Brain pericyte (primary cell): ENCODE data around the gene DPP6.

ENCODE experiments used
- DNase-seq: peaks from one replicate; pipeline ENCODE4 v3.0.0-alpha.2; 2012; ENCODE audit warnings: low read depth, low spot score

DPP6 gene

GRCh38 chr7:154696556-154696955 is 644.4 kb downstream of the DPP6 start:
- DNase-seq: no peak

GRCh38 chr7:154698726-154699291 is 646.6 kb downstream of the DPP6 start:
- DNase-seq: no peak

DNA sequence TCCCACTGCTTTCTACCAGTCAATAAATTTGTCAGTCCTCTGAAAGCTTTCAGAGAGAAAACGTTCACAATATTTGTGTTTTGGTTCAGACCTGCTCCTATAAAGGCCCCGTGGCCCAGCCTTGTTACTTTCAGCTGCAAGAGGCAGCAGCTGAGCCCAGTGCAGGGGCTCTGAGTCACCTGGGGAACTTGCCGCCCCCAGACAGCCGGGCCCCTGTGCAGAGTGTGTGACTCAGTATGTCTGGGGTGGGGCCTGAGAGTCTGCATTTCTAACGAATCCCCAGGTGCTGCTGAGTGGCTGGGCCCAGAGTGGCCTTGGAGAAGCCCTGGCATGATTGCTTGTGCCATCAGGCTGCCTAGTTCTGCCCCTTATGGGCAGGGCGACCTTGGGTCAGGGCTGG is 647.2 kb downstream of the DPP6 start:
- no peak for DNase-seq

- no peak for DNase-seq
Observed at GRCh38 chr7:154709840-154710520, 657.8 kb downstream of the DPP6 start.

DNA sequence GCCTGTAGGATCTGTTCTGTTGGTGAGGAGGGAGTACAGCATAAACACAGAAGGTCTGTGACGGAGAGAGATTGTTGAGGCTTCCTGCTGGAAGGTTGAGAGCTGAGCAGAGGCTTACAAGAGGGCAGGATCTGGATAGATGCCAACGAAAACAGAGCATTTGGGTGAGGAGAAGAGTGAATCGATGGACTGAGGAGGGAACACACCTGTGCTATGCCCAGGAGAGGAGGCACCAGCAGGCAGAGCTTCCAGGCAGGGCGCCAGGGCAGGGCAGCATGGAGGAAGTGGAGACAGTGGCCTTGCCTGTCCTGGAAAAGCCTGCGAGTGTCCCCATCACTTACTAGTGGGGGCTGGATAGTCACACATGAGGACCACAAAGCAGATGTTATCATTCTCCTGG is 667.8 kb downstream of the DPP6 start:
- DNase-seq: no peak

- no peak for DNase-seq
Observed at GRCh38 chr7:154721086-154721485, 668.9 kb downstream of the DPP6 start.

DNA sequence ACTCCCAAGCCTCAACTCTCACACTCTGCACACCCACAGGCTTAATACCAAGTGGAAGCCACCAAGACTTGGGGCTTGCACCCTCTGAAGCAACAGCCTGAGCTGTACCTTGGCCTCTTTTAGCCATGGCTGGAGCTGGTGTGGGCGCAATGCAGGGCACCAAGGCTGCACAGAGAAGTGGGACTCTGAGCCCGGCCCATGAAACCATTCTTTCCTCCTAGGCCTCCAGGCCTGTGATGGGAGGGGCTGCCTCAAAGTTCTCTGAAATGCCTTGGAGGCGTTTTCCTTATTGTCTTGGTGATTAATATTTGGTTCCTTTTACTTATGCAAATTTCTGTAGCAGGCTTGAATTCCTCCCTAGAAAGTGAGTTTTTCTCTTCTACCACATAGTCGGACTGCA is 674.2 kb downstream of the DPP6 start:
- DNase-seq: no peak

DNA sequence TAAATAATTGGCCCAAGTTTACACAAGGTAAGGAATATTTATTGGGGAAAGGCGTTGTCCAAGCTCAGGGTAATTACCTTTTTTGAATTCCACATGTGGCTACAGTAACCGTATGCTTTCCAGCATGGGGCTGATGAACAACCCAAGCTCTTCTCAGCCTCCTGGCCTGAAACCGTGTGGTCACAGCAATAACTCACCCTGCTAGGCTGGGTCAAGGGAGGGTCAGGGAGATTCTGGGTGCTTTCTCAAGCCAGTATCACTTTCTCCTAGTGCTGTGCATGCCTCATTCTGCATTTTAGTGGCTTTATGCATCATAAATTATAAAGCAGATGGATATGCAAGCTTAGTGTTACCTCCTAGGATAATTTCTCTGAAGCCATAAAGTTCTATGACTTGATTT is 676.9 kb downstream of the DPP6 start:
- DNase-seq: no peak

- no peak for DNase-seq
Observed at GRCh38 chr7:154735766-154736165, 683.6 kb downstream of the DPP6 start.

- DNase-seq: no peak
Observed at GRCh38 chr7:154736389-154736788, 684.2 kb downstream of the DPP6 start.

GRCh38 chr7:154738216-154738615 is 686.0 kb downstream of the DPP6 start:
- no peak for DNase-seq

DNA sequence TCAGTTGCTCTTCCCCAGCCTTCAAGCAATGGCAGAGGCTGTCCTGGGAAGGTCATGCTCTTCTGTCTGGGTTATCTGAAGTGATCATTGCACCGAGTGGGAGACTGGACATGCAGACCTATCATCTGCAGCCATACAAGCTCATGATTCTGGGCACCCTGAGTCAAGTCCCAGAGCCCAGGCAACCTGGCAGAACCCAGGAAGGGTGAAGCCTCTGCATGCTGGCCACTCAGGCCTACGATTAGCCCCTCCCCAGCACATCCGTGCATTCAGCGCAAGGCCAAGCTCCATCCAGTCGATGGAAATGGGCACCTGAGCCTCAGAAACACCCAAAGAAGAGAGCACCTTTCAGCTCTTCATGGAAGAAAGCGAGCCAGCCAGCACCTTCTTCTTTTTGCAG is 688.9 kb downstream of the DPP6 start:
- DNase-seq: no peak

GRCh38 chr7:154743206-154743605 is 691.0 kb downstream of the DPP6 start:
- DNase-seq: no peak

GRCh38 chr7:154744256-154744860 is 692.2 kb downstream of the DPP6 start:
- no peak for DNase-seq

DNA sequence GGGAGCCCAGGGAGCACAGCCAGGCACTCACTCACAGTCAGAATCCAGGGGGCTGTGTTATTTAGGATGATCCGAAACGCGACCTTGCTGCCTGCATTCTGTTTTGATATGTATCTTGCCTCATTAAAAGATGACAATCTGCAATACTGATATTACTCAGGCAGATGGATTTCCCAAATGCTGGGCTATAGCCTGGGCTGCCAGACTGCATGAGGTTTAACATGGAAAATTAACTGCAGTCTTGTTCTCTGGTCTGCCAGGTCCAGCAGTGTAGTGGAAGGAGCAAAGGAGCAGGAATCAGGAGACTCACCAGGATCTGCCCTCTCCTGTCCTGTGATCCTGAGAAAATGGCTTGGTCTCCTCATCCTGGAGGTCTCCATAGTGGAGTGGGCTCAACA is 692.7 kb downstream of the DPP6 start:
- DNase-seq: no peak

GRCh38 chr7:154746571-154747360 is 694.6 kb downstream of the DPP6 start:
- no peak for DNase-seq

GRCh38 chr7:154748089-154748786 is 696.0 kb downstream of the DPP6 start:
- no peak for DNase-seq

- DNase-seq: no peak
Observed at GRCh38 chr7:154750353-154750801, 698.2 kb downstream of the DPP6 start.

GRCh38 chr7:154753226-154753625 is 701.0 kb downstream of the DPP6 start:
- no peak for DNase-seq

DNA sequence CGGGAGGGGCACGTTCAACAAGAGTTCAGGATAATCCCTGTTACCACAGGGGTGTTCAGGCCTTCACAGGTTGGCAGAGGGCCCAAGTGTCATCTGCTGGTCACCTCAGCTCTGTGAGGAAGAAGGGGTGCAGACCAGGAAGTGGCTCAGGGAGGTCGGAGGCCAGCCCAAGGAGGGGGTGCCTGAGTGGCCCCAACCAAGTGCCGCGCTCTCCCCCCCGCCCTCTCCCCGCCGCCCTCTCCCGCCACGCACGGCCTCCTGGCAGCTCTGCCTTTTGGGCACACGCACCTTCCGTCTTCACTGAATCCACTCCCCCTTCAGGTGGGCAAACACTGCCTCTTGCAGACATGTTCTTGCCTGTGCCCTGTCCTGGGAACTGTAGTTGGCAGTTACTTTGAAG is 705.6 kb downstream of the DPP6 start:
- no peak for DNase-seq

GRCh38 chr7:154759989-154760388 is 707.8 kb downstream of the DPP6 start:
- DNase-seq: no peak

GRCh38 chr7:154765118-154765517 is 712.9 kb downstream of the DPP6 start:
- DNase-seq: no peak
